CD4-positive, alpha-beta T cell treated with Interferon gamma for 1 hour (primary cell): ENCODE results near the gene IVNS1ABP.
"Not testable (repeated sequence)": the region's sequence is repeated elsewhere in the genome, so short reads cannot be mapped to it uniquely, and the experiment has no call there.

Source experiments
- DNase-seq: peaks from one replicate; pipeline ENCODE4 v3.0.0-alpha.2; 2020

IVNS1ABP gene

DNA sequence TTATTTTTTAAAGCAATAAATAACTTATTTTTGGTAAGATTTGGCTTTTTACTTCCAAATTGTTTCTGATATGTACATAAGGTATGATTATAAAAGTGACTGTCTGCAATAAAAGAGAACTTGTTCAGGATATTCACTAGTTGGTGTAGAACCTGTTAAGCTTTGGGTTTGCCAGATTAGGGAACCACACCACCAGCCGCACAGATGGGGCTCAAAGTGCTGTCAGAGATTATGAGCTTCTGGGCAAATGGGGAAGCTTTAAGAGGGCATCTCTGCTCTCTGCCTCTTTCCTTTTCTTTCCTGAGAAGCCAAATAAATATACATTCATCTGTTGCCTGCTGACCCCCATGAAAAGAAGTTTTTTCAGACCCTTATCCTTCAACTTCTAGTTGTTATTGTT is 25.4 kb downstream of the IVNS1ABP start:
- DNase-seq: no peak

DNA sequence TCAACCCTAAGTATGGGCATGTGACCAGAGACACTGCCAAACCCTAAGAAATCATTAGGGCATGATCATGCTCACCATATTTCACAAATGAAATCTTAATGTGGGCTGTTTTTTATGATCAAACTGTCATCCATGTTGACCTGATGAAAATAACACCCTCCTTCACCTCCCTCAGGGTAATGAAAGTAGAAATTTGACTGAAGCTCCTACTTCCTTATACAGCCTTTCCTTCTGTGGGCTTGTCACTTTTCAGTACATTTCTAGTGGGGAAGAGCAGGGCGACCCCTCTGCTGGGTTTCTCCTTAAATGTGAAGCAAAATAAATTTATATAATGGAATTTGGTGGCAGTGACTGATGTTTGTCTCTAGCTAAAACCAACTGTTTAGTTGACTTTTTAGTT is 25.9 kb downstream of the IVNS1ABP start:
- DNase-seq: no peak

- no peak for DNase-seq
These were observed 27.2 kb downstream of the IVNS1ABP start for GRCh38 chr1:185289880-185290279.

DNA sequence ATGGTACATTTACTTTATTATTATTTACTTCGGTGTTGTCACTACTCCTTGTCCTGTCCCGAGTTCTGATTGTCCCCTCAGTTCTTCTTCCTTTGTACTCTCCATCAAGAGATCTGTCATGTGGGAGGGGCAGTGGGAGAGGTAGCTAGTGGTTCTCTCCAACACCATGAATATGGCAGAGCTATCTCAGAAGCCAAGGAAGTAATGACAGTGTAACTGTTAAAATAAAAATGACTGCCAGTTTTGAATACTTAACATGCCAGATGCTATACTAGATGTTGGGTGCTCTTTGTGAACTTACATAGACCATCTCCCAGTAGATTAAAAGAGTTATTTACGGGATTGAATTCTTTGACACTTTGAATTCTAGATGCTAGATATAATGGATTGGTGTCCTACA is 28.6 kb downstream of the IVNS1ABP start:
- no peak for DNase-seq

GRCh38 chr1:185287451-185287850 is 29.6 kb downstream of the IVNS1ABP start:
- no peak for DNase-seq

DNA sequence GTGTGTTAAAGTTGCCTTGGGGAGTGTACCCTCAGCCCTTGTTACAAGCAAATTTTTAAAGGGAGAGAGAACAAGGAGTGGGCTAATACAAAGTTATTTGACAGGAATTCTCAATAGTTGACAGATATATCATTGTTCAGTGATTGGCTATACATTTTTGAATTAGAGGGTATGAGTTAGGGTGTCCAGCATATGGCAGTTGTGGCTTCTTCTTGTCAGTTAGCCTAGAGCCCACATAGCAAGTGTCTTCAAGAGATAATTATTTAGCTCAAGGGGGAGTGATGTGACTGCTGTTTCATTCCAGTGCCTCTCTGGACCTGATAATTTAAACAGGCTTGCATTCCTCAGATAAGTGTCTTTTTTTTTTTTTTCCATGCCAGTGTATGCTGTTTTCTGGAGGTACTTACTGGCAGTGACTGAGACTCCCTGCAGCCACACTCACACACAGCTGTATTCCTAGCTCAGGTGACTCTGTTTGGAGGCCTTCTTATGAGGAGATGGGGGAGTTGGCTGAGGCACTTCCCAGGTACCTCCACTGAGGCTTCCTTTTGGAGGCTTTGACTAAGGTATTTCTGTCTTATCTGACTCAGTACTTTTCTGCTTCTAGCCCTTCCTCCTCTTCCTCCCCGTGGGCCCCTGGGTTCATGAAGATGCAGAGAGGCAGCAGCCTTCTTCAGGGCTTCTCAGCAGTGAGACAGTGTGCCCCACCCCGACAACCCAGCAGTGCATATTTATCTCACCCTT is 32.3 kb downstream of the IVNS1ABP start:
- DNase-seq: no peak

GRCh38 chr1:185284116-185284515 is 32.9 kb downstream of the IVNS1ABP start:
- DNase-seq: no peak

DNA sequence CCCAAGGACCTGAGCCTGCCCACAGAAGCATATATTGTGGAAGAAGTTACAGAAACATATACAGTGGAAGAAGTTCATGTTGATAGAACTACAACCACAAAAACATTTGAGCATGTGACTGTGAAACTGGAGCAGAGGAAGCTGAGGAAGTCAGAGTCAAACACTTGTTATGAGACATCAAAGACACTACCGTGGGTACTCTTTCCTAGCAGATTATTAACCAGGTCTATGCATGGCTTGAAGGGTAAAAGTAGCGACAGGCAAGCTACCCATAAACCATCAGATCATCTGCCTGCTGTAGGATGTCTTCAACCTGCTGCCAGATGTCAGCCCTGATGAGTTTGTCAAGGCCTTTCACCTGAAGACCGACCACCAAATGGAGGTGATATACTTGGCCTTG is 35.8 kb downstream of the IVNS1ABP start:
- no peak for DNase-seq

DNA sequence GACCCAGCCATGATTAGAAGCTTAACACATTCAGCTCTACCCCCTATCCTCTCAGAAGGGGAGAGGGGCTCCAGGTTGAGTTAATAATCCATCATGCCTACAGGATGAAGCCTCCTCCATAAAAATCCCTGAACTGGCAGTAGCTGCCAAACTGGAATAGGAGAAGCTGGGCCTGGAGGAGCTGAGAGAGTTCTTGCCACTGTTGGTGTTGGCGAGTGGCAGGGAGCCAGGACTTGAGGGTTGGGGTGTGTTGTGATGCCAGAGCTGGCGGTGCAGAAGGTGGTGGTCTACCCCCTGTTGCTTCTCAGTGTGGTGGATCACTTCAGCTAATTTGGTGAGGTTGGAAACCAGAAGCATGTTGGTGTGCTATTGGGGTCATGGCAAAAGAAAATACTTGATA is 36.5 kb downstream of the IVNS1ABP start:
- DNase-seq: no peak

- no peak for DNase-seq
These were observed 37.5 kb downstream of the IVNS1ABP start for GRCh38 chr1:185279571-185279970.

DNA sequence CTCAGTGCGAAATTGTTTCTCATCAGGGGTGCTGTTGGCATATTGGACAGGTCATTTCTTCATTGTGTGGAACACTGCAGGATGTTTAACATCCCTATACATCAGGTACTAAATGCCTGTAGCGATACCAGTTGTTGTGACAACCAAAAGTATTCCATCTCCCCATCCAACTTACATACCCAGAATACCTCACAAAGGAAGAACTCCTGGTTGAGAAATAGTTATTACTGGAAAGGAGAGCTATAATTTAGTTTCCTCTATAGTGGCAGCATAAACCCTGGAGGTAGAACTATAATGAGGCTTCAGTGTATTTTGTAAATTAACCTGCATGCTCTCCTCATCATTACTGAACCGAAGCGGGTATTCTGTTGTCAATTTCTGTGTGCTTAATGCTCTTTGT is 45.1 kb downstream of the IVNS1ABP start:
- no peak for DNase-seq

- DNase-seq: no peak
These were observed 48.7 kb downstream of the IVNS1ABP start for GRCh38 chr1:185268352-185268751.

DNA sequence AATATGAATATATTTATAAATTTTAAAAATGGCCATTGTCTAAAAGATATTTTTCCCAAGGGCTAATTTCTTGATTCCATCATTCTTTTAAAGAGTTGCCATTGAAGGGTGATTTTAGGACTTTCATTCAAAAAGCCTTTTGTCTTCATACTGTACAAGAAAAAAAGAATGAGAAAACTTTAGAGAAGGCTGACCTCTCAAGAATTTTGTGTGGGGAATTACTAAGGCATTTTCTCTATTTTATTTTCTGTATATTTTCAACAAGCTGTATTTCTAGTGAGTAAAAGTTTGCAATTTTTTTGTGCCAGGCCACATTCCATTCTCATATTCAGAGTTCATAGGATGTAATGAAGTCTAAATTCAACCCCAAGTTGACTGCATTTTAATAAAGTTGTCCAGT is 49.3 kb downstream of the IVNS1ABP start:
- DNase-seq: no peak

GRCh38 chr1:185267301-185267700 is 49.7 kb downstream of the IVNS1ABP start:
- no peak for DNase-seq

GRCh38 chr1:185265314-185265713 is 51.7 kb downstream of the IVNS1ABP start:
- no peak for DNase-seq

GRCh38 chr1:185263780-185264179 is 53.3 kb downstream of the IVNS1ABP start:
- no peak for DNase-seq

DNA sequence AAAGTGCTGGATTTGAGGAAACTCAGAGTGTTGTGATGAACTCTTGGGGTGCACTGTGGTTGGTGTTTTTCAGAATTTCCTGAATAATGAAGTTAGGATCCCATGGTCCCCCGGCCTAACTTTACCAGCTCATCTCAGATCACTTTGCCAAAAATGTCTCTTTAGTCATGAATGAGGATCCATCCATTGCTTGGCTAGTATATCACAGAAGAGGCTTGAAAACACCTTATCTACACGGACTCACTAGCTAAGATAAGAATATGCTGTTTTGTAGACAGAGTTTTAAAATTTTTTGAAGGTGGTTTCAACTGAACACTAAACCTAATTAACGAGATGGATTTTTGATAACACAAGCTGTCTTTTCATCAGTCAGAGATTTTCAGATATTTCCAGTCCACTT is 53.8 kb downstream of the IVNS1ABP start:
- DNase-seq: no peak

DNA sequence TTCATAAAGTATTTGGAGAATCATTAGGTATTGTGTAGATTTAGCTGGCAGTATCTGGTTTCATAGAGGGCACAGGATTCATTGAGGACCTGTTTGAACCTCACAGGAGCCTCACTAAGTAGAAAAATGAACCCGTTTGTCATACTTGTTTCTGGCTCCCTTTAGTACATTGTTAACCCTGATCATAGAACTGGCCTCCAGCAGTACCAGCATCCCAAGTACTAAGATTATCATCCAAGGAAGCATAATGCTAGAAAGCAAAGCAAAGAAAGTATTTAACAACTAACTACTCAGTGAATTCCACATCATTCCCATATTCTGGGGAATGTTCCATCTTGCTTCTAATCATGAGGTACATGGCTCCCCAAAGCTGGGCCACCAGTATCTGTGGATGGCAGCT is 54.9 kb downstream of the IVNS1ABP start:
- DNase-seq: no peak

GRCh38 chr1:185260611-185261010 is 56.4 kb downstream of the IVNS1ABP start:
- no peak for DNase-seq

DNA sequence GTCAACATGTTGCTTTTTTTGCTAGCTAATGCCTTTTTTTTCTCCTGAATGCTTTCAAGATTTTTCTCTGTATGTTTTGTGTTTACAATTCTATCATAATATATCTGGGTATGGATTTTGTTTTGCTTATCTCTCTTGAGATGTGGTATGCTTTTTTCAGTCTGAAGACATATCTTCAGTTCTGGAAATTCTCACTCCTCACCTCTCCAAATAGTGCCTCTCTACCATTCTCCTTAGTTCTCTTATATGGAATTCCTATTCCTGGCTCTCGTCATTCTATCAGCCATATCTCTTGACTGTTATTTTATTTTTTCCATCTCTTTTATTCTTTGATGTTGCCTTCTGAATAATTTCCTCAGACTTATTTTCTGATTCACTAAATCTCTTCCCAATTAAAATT is 58.4 kb downstream of the IVNS1ABP start:
- no peak for DNase-seq

DNA sequence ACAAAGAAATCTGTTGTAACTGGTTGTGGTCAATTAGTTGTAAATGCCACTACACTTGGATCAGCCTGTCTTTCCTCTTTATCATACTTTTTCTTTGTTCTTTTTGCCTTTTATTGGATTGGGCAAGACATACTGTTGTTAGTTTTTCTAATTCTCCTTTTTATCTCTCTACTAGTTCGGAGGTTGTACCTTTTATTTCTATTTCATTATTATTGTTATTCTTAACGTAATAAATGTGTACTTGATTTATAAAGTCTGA is 59.2 kb downstream of the IVNS1ABP start:
- DNase-seq: no peak

GRCh38 chr1:185257116-185257949 is 59.7 kb downstream of the IVNS1ABP start:
- DNase-seq: not testable (repeated sequence)

- not testable (repeated sequence) for DNase-seq
These were observed 61.4 kb downstream of the IVNS1ABP start for GRCh38 chr1:185255595-185255994.

- not testable (repeated sequence) for DNase-seq
These were observed 64.6 kb downstream of the IVNS1ABP start for GRCh38 chr1:185252404-185252803.

DNA sequence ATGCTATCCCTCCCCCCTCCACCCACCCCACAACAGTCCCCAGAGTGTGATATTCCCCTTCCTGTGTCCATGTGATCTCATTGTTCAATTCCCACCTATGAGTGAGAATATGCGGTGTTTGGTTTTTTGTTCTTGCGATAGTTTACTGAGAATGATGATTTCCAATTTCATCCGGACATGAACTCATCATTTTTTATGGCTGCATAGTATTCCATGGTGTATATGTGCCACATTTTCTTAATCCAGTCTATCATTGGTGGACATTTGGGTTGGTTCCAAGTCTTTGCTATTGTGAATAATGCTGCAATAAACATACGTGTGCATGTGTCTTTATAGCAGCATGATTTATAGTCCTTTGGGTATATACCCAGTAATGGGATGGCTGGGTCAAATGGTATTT is 65.1 kb downstream of the IVNS1ABP start:
- not testable (repeated sequence) for DNase-seq
